Measurements from ENCODE around the gene MTAP.

The MTAP gene

DNA sequence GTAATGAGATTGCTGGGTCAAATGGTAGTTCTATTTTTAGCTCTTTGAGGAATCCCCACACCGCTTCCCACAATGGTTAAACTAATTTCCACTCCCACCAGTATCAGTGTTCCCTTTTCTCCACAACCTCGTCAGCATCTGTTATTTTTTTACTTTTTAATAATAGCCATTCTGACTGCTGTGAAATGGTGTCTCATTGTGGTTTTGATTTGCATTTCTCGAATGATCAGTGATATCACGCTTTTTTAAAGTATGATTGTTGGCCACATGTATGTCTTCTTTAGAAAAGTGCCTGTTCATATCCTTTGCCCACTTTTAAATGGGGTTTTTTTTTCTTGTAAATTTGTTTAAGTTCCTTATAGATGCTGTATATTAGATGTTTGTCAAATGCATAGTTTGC is 73.5 kb downstream of the MTAP start:
- POLR2A ChIA-PET: no interaction called here
- CTCF ChIA-PET: interaction anchor here (1.1 kb wide), 1 partner anchor 32 kb away, joined by 4 read pairs; no protein-coding TSS in a partner anchor
- TF ChIP-seq, protein P1, sequence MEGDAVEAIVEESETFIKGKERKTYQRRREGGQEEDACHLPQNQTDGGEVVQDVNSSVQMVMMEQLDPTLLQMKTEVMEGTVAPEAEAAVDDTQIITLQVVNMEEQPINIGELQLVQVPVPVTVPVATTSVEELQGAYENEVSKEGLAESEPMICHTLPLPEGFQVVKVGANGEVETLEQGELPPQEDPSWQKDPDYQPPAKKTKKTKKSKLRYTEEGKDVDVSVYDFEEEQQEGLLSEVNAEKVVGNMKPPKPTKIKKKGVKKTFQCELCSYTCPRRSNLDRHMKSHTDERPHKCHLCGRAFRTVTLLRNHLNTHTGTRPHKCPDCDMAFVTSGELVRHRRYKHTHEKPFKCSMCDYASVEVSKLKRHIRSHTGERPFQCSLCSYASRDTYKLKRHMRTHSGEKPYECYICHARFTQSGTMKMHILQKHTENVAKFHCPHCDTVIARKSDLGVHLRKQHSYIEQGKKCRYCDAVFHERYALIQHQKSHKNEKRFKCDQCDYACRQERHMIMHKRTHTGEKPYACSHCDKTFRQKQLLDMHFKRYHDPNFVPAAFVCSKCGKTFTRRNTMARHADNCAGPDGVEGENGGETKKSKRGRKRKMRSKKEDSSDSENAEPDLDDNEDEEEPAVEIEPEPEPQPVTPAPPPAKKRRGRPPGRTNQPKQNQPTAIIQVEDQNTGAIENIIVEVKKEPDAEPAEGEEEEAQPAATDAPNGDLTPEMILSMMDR (IDR thresholded peaks at IDR 0.05; ENCODE audit: control extremely low read depth, extremely low read depth, low read depth, missing control alignments): no peak
- no peak for DNase-seq (ENCODE audit: extremely low spot score)

DNA sequence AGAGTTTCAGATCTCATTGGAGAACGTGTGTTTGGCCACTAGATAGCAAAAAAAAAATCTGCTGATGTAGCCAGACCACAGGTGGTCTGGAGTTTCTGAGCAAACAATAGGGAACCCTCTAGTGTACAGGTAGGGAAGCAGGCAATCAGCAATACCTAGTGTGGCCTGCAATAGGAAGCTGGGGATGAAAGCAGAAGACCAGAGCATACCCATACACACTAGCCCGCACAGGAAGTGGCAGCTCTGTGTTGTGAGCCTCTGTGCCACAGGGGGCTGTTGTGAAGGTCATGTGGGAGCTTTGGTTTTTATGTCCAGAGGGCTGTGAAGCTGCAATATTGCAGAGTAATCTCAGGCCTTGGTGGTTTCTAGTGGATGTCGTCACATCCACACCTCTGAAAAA is 81.2 kb downstream of the MTAP start:
- ChIA-PET CTCF (interaction anchor here (1.1 kb wide), 1 partner anchor 78 kb away, joined by 3 read pairs; no protein-coding TSS in a partner anchor), POLR2A (no interaction called here)
- TF ChIP-seq, protein P1 (IDR thresholded peaks at IDR 0.05; ENCODE audit: control extremely low read depth, extremely low read depth, low read depth, missing control alignments): no peak
- no peak for DNase-seq (ENCODE audit: extremely low spot score)

DNA sequence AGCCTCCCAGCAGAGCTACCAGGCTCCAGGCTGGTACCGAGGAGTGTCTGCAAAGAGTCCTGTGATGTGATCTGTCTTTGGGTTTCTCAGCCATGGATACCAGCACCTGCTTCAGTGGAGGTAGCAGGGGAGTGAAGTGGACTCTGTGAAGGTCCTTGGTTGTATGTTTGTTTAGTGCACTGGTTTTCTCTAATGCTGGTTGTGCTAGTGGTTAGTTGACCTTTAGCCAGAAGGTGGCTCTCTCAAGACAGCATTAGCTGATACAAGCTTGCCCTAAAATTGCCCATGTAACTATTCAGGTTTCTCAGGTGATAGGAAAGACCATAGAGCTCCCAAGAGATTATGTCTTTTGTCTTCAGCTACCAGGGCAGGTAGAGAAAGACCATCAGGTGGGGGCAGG is 87.2 kb downstream of the MTAP start:
- ChIA-PET CTCF (interaction anchor here (1.2 kb wide), 1 partner anchor 119 kb away, joined by 3 read pairs; the partner anchor contains the start of gene CDKN2B), POLR2A (no interaction called here)
- no peak for DNase-seq (ENCODE audit: extremely low spot score)
- TF ChIP-seq, protein P1 (IDR thresholded peaks at IDR 0.05; ENCODE audit: control extremely low read depth, extremely low read depth, low read depth, missing control alignments): no peak

DNA sequence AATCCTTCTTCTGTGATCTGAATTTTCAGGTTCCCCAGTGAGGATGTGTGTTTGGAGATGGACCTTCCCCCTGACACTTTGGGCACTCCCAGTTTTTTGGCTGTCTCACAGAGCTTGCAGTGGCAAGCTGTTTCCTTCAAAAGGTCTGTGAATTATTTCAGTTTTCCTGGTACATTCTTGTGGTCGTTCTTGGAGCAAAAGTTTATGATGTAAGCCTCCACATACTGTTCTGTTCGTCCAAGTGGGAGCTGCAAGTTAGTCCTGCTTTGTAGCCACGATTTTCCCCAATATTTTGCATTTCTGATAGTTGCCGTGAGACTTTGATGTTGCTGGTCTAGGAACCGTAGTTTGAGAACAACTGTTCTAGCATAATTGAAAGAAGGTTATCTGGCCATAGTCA is 88.3 kb downstream of the MTAP start:
- POLR2A ChIA-PET: no interaction called here
- CTCF ChIA-PET: no interaction called here
- no peak for DNase-seq (ENCODE audit: extremely low spot score)
- TF ChIP-seq, protein P1 (IDR thresholded peaks at IDR 0.05; ENCODE audit: control extremely low read depth, extremely low read depth, low read depth, missing control alignments): no peak

DNA sequence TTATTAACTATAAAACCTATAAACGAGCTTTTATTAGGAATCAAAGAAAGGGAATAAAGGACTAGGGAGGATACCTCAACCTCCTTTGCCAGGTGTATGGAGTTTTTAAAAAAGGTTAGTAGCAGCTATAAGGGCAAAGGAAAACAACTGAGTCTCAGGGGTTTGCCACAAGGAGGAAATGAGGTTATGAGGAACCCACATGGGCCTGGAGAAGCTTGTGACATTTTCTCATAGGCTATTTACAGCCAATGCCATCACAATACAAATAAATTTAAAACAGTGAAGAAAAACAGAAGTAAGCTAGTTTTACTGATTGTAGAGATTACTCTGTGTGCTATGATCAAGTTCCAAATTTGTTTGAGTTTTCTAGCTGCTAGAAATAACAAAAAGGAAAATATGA is 99.1 kb downstream of the MTAP start:
- TF ChIP-seq, protein P1 (IDR thresholded peaks at IDR 0.05; ENCODE audit: control extremely low read depth, extremely low read depth, low read depth, missing control alignments): no peak
- POLR2A ChIA-PET: no interaction called here
- DNase-seq (ENCODE audit: extremely low spot score): no peak
- CTCF ChIA-PET: interaction anchor here (1.6 kb wide), 1 partner anchor 88 kb away, joined by 5 read pairs; no protein-coding TSS in a partner anchor

DNA sequence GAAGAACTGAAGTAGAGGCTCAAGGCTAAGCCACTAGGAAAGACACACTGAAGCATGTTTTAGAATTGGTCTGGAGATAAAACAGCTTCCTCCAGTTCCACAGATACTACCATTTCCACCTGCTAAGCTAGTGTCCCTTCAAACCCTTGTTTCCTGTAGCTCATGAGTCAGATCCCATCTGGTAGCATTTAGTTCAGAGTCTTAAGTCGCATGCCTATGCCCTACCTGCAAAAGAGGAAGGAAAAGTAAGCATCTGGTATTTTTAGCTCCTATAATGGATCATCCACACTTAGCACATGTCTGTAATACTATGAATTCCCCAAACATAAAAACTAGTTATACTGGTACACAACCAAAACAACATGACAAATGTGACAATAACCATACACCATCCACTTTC is 99.7 kb downstream of the MTAP start:
- POLR2A ChIA-PET: no interaction called here
- CTCF ChIA-PET: interaction anchor here (1.6 kb wide), 1 partner anchor 89 kb away, joined by 5 read pairs; no protein-coding TSS in a partner anchor
- no peak for DNase-seq (ENCODE audit: extremely low spot score)
- TF ChIP-seq, protein P1 (IDR thresholded peaks at IDR 0.05; ENCODE audit: control extremely low read depth, extremely low read depth, low read depth, missing control alignments): no peak

Measured in GM10248 (cell line).